Measurements from ENCODE around the gene RMC1.

RMC1 gene

GRCh38 chr18:23534276-23534675 is 31.0 kb downstream of the RMC1 start:
- Histone ChIP-seq H3K36me3 (peaks cover 97 to 100% (median 100%) of the 10 kb centered on the region in 3 donors), H3K27ac (no peak overlapping the region), H3K27me3 (no peaks in the 10 kb centered on the region), H3K4me1 (no peaks in the 10 kb centered on the region), H3K9me3 (no peaks in the 10 kb centered on the region), H3K4me3 (no peak overlapping the region)
- no peak for TF ChIP-seq CTCF (IDR thresholded peaks at IDR 0.05)
- intact Hi-C loops (cut with DNase I; ENCODE audit: low total_unique reads) = no loop called here
- no peak for DNase-seq

GRCh38 chr18:23536204-23536603 is 32.9 kb downstream of the RMC1 start:
- H3K4me1 ChIP-seq = no peaks in the 10 kb centered on the region
- H3K9me3 ChIP-seq = no peaks in the 10 kb centered on the region
- TF ChIP-seq CTCF (IDR thresholded peaks at IDR 0.05) = no peak
- DNase-seq = no peak
- intact Hi-C loops (cut with DNase I; ENCODE audit: low total_unique reads) = no loop called here
- H3K36me3 ChIP-seq = peaks cover 97 to 100% (median 100%) of the 10 kb centered on the region in 3 donors
- H3K4me3 ChIP-seq = no peak overlapping the region
- no peak overlapping the region for H3K27ac ChIP-seq
- no peaks in the 10 kb centered on the region for H3K27me3 ChIP-seq

GRCh38 chr18:23537274-23537673 is 34.0 kb downstream of the RMC1 start:
- no peak overlapping the region for H3K27ac ChIP-seq
- H3K36me3 ChIP-seq = peaks cover 94 to 100% (median 98%) of the 10 kb centered on the region in 3 donors
- no peaks in the 10 kb centered on the region for H3K9me3 ChIP-seq
- H3K4me3 ChIP-seq = no peak overlapping the region
- no peaks in the 10 kb centered on the region for H3K4me1 ChIP-seq
- intact Hi-C loops (cut with DNase I; ENCODE audit: low total_unique reads) = no loop called here
- no peak for TF ChIP-seq CTCF (IDR thresholded peaks at IDR 0.05)
- H3K27me3 ChIP-seq = no peaks in the 10 kb centered on the region
- DNase-seq = no peak

- no peak for DNase-seq
- intact Hi-C loops (cut with DNase I; ENCODE audit: low total_unique reads) = no loop called here
- H3K36me3 ChIP-seq = peaks cover 95 to 100% (median 98%) of the 10 kb centered on the region in 3 donors
Measured at GRCh38 chr18:23538001-23538400, 34.7 kb downstream of the RMC1 start.

GRCh38 chr18:23538870-23539269 is 35.6 kb downstream of the RMC1 start:
- no peaks in the 10 kb centered on the region for H3K4me1 ChIP-seq
- TF ChIP-seq CTCF (IDR thresholded peaks at IDR 0.05) = no peak
- no peak overlapping the region for H3K4me3 ChIP-seq
- no peak for DNase-seq
- H3K36me3 ChIP-seq = peaks cover 97 to 100% (median 98%) of the 10 kb centered on the region in 3 donors
- H3K9me3 ChIP-seq = no peaks in the 10 kb centered on the region
- no peaks in the 10 kb centered on the region for H3K27me3 ChIP-seq
- H3K27ac ChIP-seq = no peak overlapping the region
- intact Hi-C loops (cut with DNase I; ENCODE audit: low total_unique reads) = no loop called here

More at GRCh38 chr18:23538001-23538400, 34.7 kb downstream of the RMC1 start:
- no peaks in the 10 kb centered on the region for H3K9me3 ChIP-seq
- H3K27me3 ChIP-seq = no peaks in the 10 kb centered on the region
- TF ChIP-seq CTCF (IDR thresholded peaks at IDR 0.05) = no peak
- H3K4me1 ChIP-seq = no peaks in the 10 kb centered on the region
- H3K27ac ChIP-seq = no peak overlapping the region
- H3K4me3 ChIP-seq = no peak overlapping the region

GRCh38 chr18:23539296-23539695 is 36.0 kb downstream of the RMC1 start:
- no peaks in the 10 kb centered on the region for H3K4me1 ChIP-seq
- H3K4me3 ChIP-seq = no peak overlapping the region
- intact Hi-C loops (cut with DNase I; ENCODE audit: low total_unique reads) = no loop called here
- no peak for TF ChIP-seq CTCF (IDR thresholded peaks at IDR 0.05)
- no peaks in the 10 kb centered on the region for H3K27me3 ChIP-seq
- H3K27ac ChIP-seq = no peak overlapping the region
- peaks cover 97 to 100% (median 98%) of the 10 kb centered on the region in 3 donors for H3K36me3 ChIP-seq
- no peak for DNase-seq
- no peaks in the 10 kb centered on the region for H3K9me3 ChIP-seq

Data from tibial artery (tissue), 4 donors.